HG02588 (cell line): Measurements from ENCODE around the gene RAB25.

Experiments used
- ATAC-seq: cut with Tn5 transposase; IDR thresholded peaks from one replicate; pipeline ENCODE4 v1.9.1; 2021; ENCODE audit warnings: mild to moderate bottlenecking, moderate library complexity; ENCODE audit not compliant: unreplicated experiment

Gene RAB25

DNA sequence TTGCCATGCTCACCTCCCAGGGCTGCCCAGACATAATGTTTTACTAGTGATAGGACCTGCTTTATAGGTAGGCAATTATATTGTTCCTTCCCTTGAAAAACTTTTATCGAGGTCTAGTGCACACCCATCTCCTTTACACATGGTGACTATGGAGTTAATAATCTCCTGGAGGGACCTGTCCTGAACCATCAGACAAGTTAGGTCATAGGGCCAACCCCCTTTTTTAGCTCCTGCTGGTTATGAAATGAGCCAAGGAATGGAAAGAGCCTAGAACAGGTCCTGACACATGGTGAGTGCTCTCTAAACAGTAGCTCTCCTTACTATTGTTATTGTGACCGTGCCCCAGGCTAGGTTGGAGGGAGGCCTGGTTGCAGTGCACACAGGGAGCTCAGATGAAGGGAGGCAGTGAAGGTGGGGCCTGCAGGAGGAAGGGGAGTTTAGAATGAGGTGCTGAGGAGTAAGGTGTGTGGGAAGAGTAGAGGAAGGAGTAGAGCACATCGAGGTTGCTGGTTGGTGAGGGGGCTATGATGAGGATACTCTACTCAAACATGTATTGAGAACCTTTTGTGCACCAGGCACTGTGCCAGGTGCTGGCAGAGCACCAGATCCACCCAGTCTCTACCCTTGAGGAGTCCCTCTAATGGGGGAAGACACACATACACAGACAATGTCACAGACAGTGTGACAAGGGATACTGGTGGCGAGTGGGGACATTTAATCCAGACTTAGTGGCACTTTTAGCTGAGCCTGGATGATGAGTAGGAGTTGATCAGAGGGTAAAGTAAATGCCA lies 39.4 kb downstream of the RAB25 start:
- no peak for ATAC-seq

DNA sequence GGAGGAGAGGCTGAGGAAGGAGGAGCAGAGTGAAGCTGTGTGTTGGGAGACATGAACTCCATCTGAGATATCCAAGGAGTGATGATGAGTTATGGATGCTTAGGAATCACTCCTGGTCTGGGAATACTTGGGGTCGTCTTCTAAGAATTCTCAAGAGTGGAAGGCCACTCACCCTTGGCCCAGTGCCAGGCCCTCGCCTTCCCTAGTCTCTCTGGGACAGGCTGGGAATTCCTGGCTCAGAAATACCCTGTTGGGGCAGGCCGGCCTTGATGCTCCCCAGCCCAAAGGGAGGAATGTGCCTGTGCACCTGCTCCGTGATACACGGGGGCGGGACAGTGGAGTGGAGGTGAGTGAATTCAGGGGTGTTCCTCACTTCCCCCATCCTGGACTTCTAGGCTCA lies 40.9 kb downstream of the RAB25 start:
- ATAC-seq: no peak

DNA sequence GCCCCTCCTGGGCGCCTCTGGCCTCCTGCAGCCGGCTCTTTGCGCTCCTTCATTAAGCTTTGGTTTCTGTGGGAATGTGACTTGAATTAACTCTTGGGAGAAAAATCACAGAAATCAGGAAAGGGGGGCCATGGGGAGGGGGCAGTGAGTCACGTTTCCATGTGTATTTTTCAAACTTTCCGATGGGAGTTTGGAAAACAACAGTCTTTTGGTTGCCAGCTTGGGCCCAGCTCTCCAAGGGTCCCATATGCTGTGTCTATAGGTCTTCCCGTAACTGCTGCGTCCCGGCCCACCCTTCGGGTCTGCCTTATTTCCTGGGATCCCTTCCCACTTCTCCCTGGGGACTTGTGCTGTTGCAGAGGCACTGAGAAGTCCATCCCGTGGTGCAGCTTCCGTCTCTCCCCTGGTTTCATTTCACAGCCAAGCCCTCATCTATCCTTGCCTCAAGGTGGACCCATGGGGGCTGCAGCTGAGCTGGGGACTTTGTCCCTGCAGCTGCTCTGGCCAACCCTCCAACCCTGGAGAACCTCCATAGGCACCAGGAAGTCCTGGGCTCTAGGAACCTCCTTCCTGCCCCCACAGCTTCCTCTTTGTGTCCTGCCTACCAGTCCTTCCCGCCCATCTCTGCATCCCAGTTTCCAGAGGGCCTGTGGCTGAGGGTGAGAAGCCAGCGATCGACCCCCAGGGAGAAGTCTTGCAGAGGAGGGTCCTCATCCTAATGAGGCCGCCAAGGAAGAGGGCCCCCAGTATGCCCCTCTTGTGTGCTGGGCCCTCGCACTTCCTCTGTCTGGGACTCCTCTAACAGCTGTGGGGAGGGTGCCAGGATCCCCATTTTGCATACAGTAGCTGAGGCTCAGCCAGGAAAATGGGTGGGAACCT lies 41.9 kb downstream of the RAB25 start:
- ATAC-seq: no peak

DNA sequence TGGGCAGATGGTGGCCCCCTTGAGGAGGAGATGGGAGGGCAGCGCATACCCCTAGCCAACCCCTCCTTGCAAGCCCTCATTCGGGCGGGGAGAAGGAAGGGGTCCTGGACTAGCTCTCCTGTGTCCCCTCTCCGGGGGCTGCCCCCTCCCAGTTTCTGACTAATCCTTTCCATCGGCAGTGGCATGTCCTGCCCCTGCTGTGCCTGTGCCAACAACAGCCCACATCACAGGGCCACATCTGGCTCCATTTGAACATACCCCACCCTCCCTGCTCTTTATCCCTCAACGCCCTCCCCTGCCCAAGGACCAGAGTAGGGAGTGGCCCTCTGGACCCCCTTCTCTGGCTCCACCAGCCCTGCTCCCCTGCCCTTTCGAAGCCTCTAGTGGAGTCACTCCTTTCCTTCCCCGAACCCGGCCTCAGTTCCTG lies 42.6 kb downstream of the RAB25 start:
- no peak for ATAC-seq

DNA sequence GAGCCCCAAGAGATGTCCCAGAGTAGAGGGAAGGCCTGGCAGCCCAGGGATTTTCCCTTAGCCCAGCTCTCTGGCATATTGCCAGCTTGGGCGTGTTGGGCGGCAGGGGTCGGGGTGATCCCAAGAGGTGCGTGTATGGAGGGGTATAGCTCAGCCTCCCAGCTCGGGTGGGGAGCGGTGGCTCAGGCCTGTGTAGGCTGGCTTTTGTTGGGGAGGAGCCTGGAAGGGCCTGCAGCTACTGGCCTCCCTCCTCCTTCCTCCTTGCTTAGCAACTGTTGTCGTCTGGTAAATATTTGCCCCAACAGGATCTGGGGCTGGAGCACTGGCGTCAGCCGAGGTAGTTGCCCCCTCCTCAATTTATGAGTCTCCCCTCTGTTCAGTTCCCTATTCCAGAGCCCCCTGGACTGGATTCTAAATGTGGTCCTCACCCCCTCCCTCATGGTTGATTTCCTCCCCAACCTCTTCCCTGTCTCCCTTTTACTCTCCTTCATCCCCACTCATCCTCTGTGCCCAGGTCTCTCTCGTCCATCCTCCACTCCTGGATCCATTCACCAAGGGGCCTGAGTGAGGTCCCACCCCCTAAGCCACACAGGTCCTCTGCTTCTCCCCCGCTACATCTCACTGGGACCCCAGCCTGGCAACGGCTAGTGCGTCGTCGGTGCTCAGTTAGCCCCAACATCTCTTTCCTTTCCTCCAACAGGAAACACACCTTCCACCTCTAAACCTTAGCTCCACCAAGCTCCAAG lies 43.3 kb downstream of the RAB25 start:
- no peak for ATAC-seq

DNA sequence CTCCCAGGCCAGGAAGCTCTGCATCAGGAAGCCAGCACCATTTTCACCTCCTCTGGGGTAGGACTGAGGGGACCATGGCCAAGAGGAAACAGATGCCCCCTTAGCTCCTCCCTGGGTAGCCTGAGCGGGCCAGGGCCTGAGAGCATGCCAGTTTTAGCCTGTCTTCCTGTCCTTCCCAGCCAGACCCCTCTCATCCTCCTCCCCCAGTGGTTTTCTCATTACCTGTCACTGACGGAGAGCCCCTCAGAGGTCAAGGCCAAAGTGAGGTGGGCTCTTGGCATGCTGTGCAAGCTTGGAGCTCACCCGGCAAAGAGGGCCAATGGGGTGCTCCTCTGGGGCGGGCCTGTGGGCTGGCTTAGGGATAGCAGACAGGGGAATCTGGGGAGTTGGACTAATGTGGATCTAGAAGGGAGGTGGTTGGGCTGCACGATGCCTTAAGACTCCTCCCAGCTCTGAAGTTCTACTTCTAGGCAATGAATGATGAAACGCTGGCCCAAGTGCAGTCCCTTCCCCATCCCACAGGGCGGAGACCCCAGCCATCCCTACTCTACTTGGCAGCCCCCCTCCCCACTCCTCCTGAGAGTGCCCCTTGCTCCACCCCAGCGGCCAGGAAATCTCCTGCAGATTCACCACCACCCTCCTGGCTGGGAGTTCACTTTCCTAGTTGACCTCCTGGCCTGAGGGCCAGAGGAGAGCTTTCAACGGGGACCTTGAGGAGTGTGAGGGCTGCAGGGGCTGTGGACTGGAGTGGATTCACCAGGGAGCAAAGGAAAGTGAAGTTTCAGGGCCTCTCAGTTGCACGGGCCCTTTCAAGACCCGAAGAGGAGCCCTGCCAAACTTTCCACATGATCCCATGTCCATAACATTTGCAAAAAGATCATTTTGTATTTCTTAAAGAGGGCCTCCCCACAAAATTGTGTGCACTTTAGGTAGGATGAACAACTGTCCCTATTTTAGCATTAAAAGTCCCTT lies 44.2 kb downstream of the RAB25 start:
- no peak for ATAC-seq

DNA sequence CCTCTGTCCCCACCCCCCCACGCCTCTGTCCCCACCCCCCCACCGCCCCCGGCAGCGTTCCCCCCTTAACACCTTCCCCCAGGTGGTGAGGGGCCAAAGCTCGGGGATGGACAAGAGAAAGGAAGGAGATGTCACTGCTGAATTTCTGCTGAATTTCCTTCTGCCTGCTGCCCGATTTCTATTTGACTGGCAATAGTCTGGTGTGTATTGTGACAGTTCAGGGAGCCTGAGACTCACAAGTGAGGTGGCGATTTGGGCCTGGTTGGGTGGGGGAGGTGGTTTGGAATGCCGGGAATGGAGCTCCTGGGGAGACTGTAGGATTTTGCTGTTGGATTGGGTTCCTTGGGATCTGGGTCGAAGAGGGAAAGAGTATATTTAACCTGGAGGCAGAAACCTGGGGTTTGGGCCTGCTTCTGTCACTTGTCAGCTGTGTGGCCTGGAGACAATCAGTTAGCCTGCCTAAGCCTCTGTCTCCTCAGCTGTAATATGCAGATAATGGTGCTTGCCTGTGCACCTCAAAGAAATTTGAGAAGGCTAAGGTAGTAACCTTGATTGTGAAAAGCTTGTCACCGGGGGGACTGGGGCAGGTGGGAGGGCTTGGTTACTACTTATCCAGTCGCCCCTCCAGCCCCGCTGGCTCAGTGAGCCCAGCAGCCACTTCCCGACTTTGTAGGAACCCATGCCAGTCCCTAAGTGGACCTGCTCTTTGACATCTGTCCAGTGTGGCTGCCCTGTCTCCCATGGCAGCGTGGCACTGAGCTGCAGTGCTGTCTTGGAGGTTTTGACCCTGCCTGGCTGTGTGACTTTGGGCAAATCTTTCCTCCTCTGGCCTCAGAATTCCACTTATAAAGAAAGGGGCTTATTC lies 45.9 kb downstream of the RAB25 start:
- ATAC-seq: no peak

DNA sequence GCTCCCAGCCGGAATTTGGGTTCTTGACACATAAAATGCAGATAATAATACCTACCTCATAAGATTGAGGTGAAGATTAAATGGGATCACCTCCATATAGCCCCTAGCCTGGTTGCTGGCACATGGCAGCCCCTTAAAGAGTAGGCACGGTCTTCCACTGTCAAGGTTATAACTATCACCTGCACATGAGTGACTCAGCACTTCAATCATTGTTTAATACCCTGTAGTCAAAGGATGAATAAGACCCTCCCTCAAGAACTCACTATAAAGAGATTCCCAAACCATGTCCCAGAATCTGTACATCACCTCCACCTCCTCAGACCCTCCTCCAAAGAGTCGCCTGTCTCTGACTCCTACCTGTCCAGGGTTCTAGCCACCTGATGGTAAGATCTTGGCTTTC lies 47.1 kb downstream of the RAB25 start:
- ATAC-seq: no peak

DNA sequence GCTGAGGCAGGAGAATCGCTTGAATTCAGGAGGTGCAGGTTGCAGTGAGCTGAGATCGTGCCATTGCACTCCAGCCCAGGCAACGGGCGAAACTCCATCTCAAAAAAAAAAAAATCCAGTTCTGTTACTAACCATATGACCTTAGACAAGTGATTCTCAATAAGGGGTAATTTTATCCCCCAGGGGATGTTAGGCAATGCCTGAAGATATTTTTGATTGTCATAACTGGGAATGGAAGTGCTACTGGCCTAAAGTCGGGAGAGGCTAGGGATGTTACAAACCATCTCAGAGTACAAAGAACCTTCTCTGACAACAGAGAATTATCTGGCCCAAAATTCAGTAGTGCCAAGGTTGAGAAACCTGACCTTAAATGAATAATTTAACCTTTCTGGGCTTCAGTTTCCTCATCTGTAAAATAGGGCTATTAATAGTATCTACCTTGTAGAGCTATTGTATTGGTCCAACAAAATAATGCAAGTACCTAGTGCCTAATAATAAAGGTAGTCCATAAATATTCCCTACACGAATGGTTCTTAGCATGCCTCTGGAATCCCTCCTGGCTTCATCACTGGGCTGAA lies 47.8 kb downstream of the RAB25 start:
- ATAC-seq: no peak

DNA sequence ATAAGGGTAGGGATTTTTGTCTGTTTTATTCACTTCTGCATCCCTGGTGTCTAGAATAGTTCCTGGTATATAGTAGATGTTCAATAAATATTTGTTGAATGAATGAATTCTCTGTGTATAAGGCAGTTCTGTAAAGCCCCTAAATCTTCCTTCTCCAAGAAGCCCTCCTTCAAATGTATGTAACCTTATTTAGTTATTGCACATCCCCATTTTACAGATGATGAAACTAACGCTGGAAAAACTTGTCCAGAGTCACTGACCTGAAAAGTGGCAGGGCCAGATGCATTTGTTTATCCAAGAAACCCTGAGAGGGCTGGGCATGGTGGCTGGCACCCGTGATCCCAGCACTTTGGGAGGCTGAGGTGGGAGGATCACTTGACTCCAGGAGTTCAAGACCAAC lies 49.3 kb downstream of the RAB25 start:
- ATAC-seq: no peak

DNA sequence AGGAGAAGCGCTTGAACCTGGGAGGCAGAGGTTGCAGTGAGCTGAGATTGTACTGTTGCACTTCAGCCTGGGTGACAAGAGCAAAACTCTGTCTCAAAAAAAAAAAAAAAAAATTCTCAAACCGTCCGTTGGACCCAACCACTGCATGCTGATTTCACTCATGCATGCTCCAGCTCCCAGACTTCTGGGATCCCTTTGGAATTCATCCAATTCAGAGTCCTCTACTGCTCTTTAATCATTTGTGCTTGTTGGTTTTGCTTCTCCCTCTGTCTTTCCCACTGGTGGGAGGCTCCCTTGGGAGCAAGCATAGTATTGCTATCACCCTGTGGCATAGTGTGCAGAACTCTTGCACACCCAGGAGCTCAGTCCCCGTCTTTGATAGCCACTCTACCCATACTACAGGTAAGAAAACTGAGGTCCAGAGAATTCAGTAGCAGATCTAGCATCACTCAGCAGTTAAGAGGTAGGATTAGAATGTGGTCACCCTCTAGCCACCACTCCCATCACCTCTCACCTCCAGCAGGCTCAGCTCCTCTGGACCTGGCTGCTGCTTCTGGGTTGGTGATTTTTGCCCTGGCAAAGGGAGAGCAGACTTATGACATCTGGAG lies 50.5 kb downstream of the RAB25 start:
- no peak for ATAC-seq

DNA sequence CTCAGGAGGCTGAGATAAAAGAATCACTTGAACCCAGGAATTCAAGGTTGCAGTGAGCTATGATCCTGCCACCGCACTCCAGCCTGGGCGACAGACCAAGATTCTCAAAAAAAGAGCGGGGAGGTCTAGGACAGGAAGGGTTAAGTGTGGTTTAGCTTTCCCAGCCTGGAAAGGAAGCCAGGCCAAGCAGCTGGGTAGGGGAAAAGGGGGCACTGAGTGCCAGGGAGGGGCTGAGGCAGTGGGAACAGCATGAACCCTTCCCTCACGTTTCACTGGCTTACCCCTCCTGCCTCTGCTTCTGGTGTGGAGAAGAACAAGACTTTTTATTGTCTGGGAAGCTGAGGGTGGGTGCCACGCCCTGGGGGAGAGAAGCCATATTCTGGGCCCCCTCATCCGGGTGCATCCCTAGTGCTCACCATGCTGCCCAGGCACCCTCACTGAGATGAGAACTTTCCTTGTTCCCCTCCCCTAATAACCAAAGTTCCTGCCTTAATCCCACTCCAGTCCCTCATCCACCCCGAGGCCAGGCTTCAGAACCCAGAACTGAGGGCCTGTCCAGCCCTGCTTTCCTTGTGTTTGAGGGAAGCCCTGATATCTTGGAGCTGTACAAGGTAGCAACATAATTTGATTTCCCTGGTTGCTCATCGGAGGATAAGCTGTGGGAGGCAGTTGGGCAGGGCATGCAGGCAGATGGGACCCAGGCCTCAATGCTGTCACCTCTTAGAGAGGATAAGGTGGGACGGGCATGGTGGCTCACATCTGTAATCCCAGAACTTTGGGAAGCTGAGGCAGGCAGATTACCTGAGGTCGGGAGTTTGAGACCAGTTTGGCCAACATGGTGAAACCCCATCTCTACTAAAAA lies 51.5 kb downstream of the RAB25 start:
- no peak for ATAC-seq

DNA sequence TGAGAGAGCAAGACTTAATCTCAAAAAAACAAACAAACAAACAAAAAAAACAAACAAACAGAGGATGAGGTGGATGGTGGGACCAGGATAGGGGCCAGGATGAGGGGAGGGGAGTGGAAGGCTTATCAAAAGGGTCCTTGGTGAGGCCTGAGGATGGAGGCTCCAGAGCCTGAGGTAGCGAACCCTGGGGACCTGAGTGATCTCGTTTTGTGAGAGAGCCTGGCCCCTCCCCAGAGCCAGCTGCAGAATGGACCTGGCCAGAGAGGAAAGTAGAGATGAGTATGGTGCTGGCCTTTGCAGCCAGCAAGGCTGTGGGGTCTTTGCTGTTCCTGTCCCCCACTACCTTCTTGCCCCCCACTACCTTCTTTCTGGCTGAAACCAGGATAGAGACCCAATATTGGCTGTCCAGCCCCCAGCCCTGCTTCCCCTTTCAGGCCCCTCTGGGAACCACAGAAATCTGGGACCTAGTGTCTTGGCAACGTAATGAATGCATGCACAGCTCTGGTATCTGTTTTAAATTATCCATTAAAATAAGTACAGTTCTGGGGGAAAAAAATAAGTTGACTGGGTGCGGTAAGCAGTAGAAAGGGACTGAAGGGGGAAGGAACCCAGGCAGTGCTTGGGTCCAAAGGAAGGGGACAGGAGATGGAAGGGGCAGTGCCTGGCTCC lies 52.5 kb downstream of the RAB25 start:
- no peak for ATAC-seq

DNA sequence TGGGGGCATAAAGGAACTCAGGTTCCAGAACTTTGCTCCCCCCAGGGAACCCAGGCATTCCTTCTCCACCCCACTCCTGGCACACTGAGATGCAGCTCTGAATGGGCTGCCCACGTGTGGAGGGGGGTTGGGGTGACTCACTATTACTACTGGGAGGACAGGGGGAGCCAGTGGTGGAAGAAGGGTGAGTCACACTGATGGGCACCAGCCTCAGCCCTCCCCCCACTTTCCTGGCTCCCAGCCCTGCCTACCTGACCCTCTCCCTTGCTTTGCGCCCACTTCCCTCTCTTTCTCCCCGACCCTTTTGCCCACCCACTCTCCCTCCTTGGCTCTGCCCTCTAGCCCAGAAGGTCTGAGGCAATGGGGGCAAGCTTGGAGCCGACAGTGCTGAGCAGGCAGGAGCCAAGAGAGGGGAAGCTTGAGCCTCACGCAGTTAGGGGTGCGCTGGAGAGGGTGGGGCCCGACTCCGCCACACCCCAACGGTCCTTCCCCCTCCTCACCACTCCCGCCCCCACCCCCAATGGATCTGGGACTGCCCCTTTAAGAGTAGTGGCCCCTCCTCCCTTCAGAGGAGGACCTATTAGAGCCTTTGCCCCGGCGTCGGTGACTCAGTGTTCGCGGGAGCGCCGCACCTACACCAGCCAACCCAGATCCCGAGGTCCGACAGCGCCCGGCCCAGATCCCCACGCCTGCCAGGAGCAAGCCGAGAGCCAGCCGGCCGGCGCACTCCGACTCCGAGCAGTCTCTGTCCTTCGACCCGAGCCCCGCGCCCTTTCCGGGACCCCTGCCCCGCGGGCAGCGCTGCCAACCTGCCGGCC lies 53.4 kb downstream of the RAB25 start, which contains the start of gene LMNA:
Gene LMNA, plus strand, starts transcription at position 611 of the 818 bp plus-strand sequence. CDS start 208 bp downstream, outside the sequence.
- peak; percentile 68 for ATAC-seq

DNA sequence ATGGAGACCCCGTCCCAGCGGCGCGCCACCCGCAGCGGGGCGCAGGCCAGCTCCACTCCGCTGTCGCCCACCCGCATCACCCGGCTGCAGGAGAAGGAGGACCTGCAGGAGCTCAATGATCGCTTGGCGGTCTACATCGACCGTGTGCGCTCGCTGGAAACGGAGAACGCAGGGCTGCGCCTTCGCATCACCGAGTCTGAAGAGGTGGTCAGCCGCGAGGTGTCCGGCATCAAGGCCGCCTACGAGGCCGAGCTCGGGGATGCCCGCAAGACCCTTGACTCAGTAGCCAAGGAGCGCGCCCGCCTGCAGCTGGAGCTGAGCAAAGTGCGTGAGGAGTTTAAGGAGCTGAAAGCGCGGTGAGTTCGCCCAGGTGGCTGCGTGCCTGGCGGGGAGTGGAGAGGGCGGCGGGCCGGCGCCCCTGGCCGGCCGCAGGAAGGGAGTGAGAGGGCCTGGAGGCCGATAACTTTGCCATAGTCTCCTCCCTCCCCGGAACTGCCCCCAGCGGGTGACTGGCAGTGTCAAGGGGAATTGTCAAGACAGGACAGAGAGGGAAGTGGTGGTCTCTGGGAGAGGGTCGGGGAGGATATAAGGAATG lies 54.1 kb downstream of the RAB25 start:
- no peak for ATAC-seq
